H1 (cell line): Measurements from ENCODE around the gene CDC26. TPM values are rescaled to one million over a fixed set of nuclear protein-coding genes. Genes with fewer than 3 reads are reported as not detected.

Experiments used
- CHD2 ChIP-seq: IDR thresholded peaks from 2 replicates; pipeline ENCODE4 v1.6.1; 2012; ENCODE audit warnings: low read length, improper control_type of control experiment
- GABPA ChIP-seq: IDR thresholded peaks from 2 replicates; pipeline ENCODE4 v1.6.1; 2011; ENCODE audit warnings: mild to moderate bottlenecking, low read length, moderate library complexity, borderline replicate concordance; ENCODE audit not compliant: insufficient read depth
- NRF1 ChIP-seq: IDR thresholded peaks from 2 replicates; pipeline ENCODE4 v1.6.1; 2011; ENCODE audit warnings: mild to moderate bottlenecking, low read depth, low read length, improper control_type of control experiment
- RBBP5 ChIP-seq: IDR thresholded peaks from 2 replicates; pipeline ENCODE4 v1.7.1; 2012; ENCODE audit warnings: low read depth, mild to moderate bottlenecking, inconsistent platforms, low read length, moderate library complexity, borderline replicate concordance
- TAF7 ChIP-seq: optimal IDR thresholded peaks from 2 replicates; pipeline ENCODE3; 2011; ENCODE audit warnings: low read depth, mild to moderate bottlenecking, inconsistent platforms, low read length, moderate library complexity, borderline replicate concordance
- TCF12 ChIP-seq: IDR thresholded peaks from 2 replicates; pipeline ENCODE4 v1.6.1; 2011; ENCODE audit warnings: low read depth, mild to moderate bottlenecking, low read length
- polyA plus RNA-seq, 7 experiments: library from polyadenylated mRNA; depleted of rRNA in 3 of 7; stranded (reverse) in 5 of 7; unstranded in 2 of 7; fragments of >200 nt in 5 of 7; fragments of 200-250 nt in 2 of 7; gene quantifications; 1 replicate in 5 of 7; 2 replicates in 1 of 7; 4 replicates in 1 of 7; pipeline versions ENCODE4 v1.2.1 to v1.2.3, GENCODE V29; 2011 to 2013; ENCODE audit warnings: missing spikeins in 2 of 7, mixed read lengths in 2 of 7
- total RNA-seq: library from RNA; stranded (reverse); fragmentation: NEBNext Ultra II Directional; extraction: Animal tissue kit (Norgen Biotek cat#: 25700); gene quantifications from 2 replicates; pipeline ENCODE4 v1.2.1, GENCODE V29; 2021
- TF ChIP-seq, protein P1 (sequence below): IDR thresholded peaks from 2 replicates; pipeline ENCODE4 v1.6.1; 2011; ENCODE audit warnings: low read length, improper control_type of control experiment

The CDC26 gene
- total and polyA plus RNA-seq, 2 of the 8 experiments (the other 6 are each of a cell fraction or from before 2014, with no cell fraction given) = 31.5 to 41.9 TPM

DNA sequence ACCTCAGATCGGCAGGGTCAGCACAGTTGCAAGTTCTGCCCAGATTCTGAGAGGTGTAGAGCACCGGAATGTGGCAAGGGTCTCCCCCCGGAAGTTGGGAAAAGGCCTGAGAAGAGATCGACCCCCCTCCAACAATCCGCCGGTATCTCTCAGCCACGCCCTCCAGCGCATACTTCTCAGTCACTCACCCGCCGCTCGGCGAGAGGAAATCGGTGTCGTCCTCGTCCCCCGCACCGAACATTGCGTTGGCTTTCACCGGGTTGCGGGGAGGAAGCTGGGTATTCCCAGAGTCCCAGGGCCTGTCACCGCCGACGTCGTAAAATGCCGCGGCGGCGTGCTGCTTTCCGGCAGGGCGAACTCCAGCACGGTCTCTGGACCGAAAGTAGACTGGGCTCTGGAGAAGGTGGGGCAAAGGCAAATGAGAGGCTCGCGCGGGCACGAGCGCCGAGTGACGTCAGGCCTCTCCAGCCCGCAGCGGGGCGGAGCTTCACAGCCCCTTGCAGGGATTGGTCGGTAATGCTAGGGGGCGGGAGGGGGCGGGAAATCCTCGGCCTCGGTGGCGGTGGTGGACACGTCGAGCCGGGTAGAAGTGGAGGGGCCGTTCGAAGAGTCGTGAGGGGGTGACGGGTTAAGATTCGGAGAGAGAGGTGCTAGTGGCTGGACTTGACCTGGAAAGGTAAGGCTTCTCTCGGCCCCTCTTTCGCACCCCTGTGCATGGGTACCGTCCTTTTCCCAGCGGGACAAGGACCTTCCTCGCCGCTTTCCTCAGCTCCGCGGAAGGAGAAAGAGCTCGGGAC, 54.2 kb downstream of the CDC26 start, which contains the start of the genes FKBP15 and SLC31A1 (continued):
- TF ChIP-seq, protein P1, sequence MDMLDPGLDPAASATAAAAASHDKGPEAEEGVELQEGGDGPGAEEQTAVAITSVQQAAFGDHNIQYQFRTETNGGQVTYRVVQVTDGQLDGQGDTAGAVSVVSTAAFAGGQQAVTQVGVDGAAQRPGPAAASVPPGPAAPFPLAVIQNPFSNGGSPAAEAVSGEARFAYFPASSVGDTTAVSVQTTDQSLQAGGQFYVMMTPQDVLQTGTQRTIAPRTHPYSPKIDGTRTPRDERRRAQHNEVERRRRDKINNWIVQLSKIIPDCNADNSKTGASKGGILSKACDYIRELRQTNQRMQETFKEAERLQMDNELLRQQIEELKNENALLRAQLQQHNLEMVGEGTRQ = peak; percentile 35; the same call in 1 of the 2 replicates
- peak; percentile 94 for TF ChIP-seq RBBP5
- no peak for TF ChIP-seq TCF12
- TF ChIP-seq GABPA = no peak
- no peak for TF ChIP-seq CHD2
- TF ChIP-seq TAF7 = no peak
- TF ChIP-seq NRF1 = no peak
